BJ (cell line): Measurements from ENCODE around the gene SMARCC2. TPM values are rescaled to one million over a fixed set of nuclear protein-coding genes. Genes with fewer than 3 reads are reported as not detected.
"Not testable (repeated sequence)": the region's sequence is repeated elsewhere in the genome, so short reads cannot be mapped to it uniquely, and the experiment has no call there.

Source experiments
- CTCF ChIA-PET: fragments of 350-600 bp; formaldehyde crosslinking; extraction: SDS; loops from one replicate; lab custom pipeline; 2021; ENCODE audit warnings: antibody characterized with exemption, inconsistent platforms; lab: Yijun Ruan, JAX
- POLR2A ChIA-PET: fragments of 300-600 bp; sonication (Branson Sonifier 250); formaldehyde crosslinking; extraction: SDS; loops from one replicate; lab custom pipeline; 2021; ENCODE audit warnings: antibody characterized with exemption; lab: Charles Lee
- DNase-seq: peaks from one replicate; pipeline ENCODE4 v3.0.0-alpha.2; 2011; ENCODE audit warnings: low read depth
- H3K27me3 ChIP-seq: 2 replicates; pipeline ENCODE4 v1.6.0; 2011; ENCODE audit warnings: low read length; ENCODE audit not compliant: control insufficient read depth, insufficient read depth
- H3K36me3 ChIP-seq: 2 replicates; pipeline ENCODE4 v1.5.1; 2011; ENCODE audit warnings: low read length; ENCODE audit not compliant: control insufficient read depth, insufficient read depth
- H3K4me3 ChIP-seq: 2 replicates; pipeline ENCODE4 v1.5.1; 2011; ENCODE audit warnings: low read depth, mild to moderate bottlenecking, control low read depth, low read length
- CTCF ChIP-seq: IDR thresholded peaks from 2 replicates; pipeline ENCODE4 v1.5.1; 2011; ENCODE audit warnings: low read depth, mild to moderate bottlenecking, control low read depth, inconsistent platforms, low read length, moderate library complexity; ENCODE audit not compliant: insufficient read depth
- polyA plus RNA-seq: library from polyadenylated mRNA; depleted of rRNA; stranded (reverse); fragments of >200 nt; gene quantifications from 2 replicates; pipeline ENCODE4 v1.2.3, GENCODE V29; 2011

Gene SMARCC2
- polyA plus RNA-seq, 1 experiment = 60.7 TPM

GRCh38 chr12:56157201-56158028 lies 31.9 kb downstream of the SMARCC2 start:
- peak; percentile 81 for TF ChIP-seq CTCF
- Histone ChIP-seq H3K27me3 (no peaks in the 10 kb centered on the region), H3K4me3 (peak overlapping the region; percentile 64), H3K36me3 (peaks cover 25% of the 10 kb centered on the region)
- peak; percentile 40 for DNase-seq
- CTCF ChIA-PET = interaction anchor here (0.5 to 8.7 kb wide), 6 partner anchors 30 to 110 kb away, joined by 3 to 56 read pairs (median 7); partner anchors contain the start of genes ESYT1, SMARCC2 and ZC3H10
- POLR2A ChIA-PET = interaction anchor here (0.7 to 1.2 kb wide), 2 partner anchors 30 to 159 kb away, joined by 4 to 8 read pairs; no protein-coding TSS in a partner anchor

- peak overlapping the region; percentile 64; the same call in 1 of the 2 replicates for H3K4me3 ChIP-seq
- POLR2A ChIA-PET, H3K27me3 ChIP-seq, DNase-seq: not testable (repeated sequence)
- peaks cover 21% of the 10 kb centered on the region for H3K36me3 ChIP-seq
- CTCF ChIA-PET = interaction anchor here (0.6 to 2.8 kb wide), 3 partner anchors 30 to 67 kb away, joined by 3 to 10 read pairs (median 4); partner anchors contain the start of genes ESYT1 and SMARCC2
Measured at GRCh38 chr12:56156464-56157200, 32.7 kb downstream of the SMARCC2 start.

GRCh38 chr12:56155256-56155845 lies 33.9 kb downstream of the SMARCC2 start:
- no peak for TF ChIP-seq CTCF
- Histone ChIP-seq H3K36me3 (peaks cover 10% of the 10 kb centered on the region), H3K4me3 (no peak overlapping the region), H3K27me3 (no peaks in the 10 kb centered on the region)
- no peak for DNase-seq
- ChIA-PET CTCF (interaction anchor here (1.6 to 2.8 kb wide), 4 partner anchors 28 to 36 kb away, joined by 3 to 10 read pairs (median 7); partner anchors contain the start of genes ESYT1 and SMARCC2), POLR2A (no interaction called here)

GRCh38 chr12:56154818-56155217 lies 34.5 kb downstream of the SMARCC2 start:
- POLR2A ChIA-PET = no interaction called here

More at GRCh38 chr12:56154818-56155217, 34.5 kb downstream of the SMARCC2 start:
- CTCF ChIA-PET = interaction anchor here (1.6 to 2.8 kb wide), 4 partner anchors 28 to 35 kb away, joined by 3 to 10 read pairs (median 7); partner anchors contain the start of genes ESYT1 and SMARCC2
- H3K36me3 ChIP-seq = peaks cover 5% of the 10 kb centered on the region
- TF ChIP-seq CTCF = no peak
- H3K27me3 ChIP-seq = no peaks in the 10 kb centered on the region
- no peak overlapping the region for H3K4me3 ChIP-seq
- DNase-seq = no peak
